A549 (cell line): Measurements from ENCODE around the gene GRIA3.

Experiments used
- CHD2 ChIP-seq: fragments of 150-350 bp; IDR thresholded peaks from 2 replicates; pipeline ENCODE4 v1.6.1; 2014; ENCODE audit warnings: low read length; ENCODE audit not compliant: partially characterized antibody
- CHD4 ChIP-seq: fragments of 200-600 bp; sonication (generic); IDR thresholded peaks from 2 replicates; pipeline ENCODE4 v1.6.1; 2016; ENCODE audit warnings: antibody characterized with exemption, mild to moderate bottlenecking, borderline replicate concordance
- CTCF ChIP-seq: fragments of >200 bp; sonication (Bioruptor Twin); formaldehyde crosslinking; IDR thresholded peaks from 3 replicates; pipeline ENCODE4 v1.5.1; 2016
- EP300 ChIP-seq, 2 experiments: fragments of >200 bp; sonication (Bioruptor Twin); formaldehyde crosslinking; IDR thresholded peaks; 2 replicates in 1 of 2; 3 replicates in 1 of 2; pipeline ENCODE4 v1.6.1; 2016 to 2017
- HDAC2 ChIP-seq: fragments of 200-600 bp; sonication (generic); IDR thresholded peaks from 2 replicates; pipeline ENCODE4 v1.6.1; 2016
- HOXB13 ChIP-seq: fragments of 250-450 bp; sonication (Bioruptor Pico); IDR thresholded peaks from 2 replicates; pipeline ENCODE4 v1.5.0; 2020; ENCODE audit warnings: low read depth, mild to moderate bottlenecking, moderate library complexity
- JUNB ChIP-seq: fragments of >200 bp; sonication (Bioruptor Twin); formaldehyde crosslinking; IDR thresholded peaks from 2 replicates; pipeline ENCODE4 v1.6.1; 2016
- MAX ChIP-seq: IDR thresholded peaks from 2 replicates; pipeline ENCODE4 v1.6.1; 2012
- PBX3 ChIP-seq: IDR thresholded peaks from 2 replicates; pipeline ENCODE4 v1.6.1; 2012
- RAD21 ChIP-seq, 2 experiments: fragments of >200 bp in 1 of 2; sonication (Bioruptor Twin) in 1 of 2; formaldehyde crosslinking in 1 of 2; IDR thresholded peaks in 1 of 2; conservative IDR thresholded peaks in 1 of 2; 2 replicates in 1 of 2; 3 replicates in 1 of 2; pipeline ENCODE4 v1.6.1; 2012 to 2018; ENCODE audit warnings: inconsistent platforms in 1 of 2
- RFX5 ChIP-seq: fragments of 450-650 bp; IDR thresholded peaks from 2 replicates; pipeline ENCODE4 v1.7.1; 2014; ENCODE audit warnings: antibody characterized with exemption, mild to moderate bottlenecking, moderate library complexity
- USF2 ChIP-seq: fragments of 450-650 bp; IDR thresholded peaks from 2 replicates; pipeline ENCODE4 v1.6.1; 2014; ENCODE audit warnings: antibody characterized with exemption
- ZC3H11A ChIP-seq: fragments of 450-650 bp; IDR thresholded peaks from 2 replicates; pipeline ENCODE4 v1.6.1; 2014; ENCODE audit warnings: antibody characterized with exemption, mild to moderate bottlenecking
- ZFP36 ChIP-seq: fragments of 450-650 bp; IDR thresholded peaks from 2 replicates; pipeline ENCODE4 v1.6.1; 2014; ENCODE audit warnings: borderline replicate concordance; ENCODE audit not compliant: partially characterized antibody

GRCh38 chrX:123193101-123193500, 9.0 kb downstream of the GRIA3 start:
- TF ChIP-seq ZC3H11A (no peak), CTCF (no peak), HDAC2 (no peak), HOXB13 (no peak), MAX (no peak), EP300 (IDR thresholded peaks at IDR 0.05) (no peak), USF2 (no peak), RAD21 (conservative IDR thresholded peaks at IDR 0.05 in 1 of 2, IDR thresholded peaks at IDR 0.05 in 1 of 2) (no peak), PBX3 (no peak), RFX5 (no peak), CHD4 (no peak), CHD2 (no peak), JUNB (no peak), ZFP36 (no peak)
